ENCODE measurements around the gene CDYL. TPM values are rescaled to one million over a fixed set of nuclear protein-coding genes. Genes with fewer than 3 reads are reported as not detected.

The CDYL gene
- total and polyA plus RNA-seq, 2 of the 4 experiments (the other 2 are of a cell fraction) = 14.2 to 92.1 TPM

GRCh38 chr6:4853782-4854511, 77.7 kb downstream of the CDYL start:
- no peak overlapping the region for H3K56ac ChIP-seq (ENCODE audit: extremely low read depth, insufficient read depth, low read length)
- intact Hi-C loops (cut with micrococcal nuclease) = no loop called here
- WGBS, 2 experiments (ENCODE audit: extremely low coverage in 2 of 2, insufficient read length in 1 of 2) = 88% methylated on average over 8 of the region's 16 CpGs; no CpG with 5 or more reads in 1 of the 2 experiments
- peak; percentile 51 for DNase-seq
- no peaks in the 10 kb centered on the region for H3K27me3 ChIP-seq (ENCODE audit: control insufficient read depth, insufficient read depth, low read length)
- H2AK5ac ChIP-seq (ENCODE audit: low read depth, low read length) = no peak overlapping the region
- no peak overlapping the region for H3K18ac ChIP-seq (ENCODE audit: low read depth, low read length)
- no peak overlapping the region for H3K4ac ChIP-seq (ENCODE audit: low read depth, low read length)
- dilution Hi-C loops (cut with HindIII; ENCODE audit: low sequenced_read_pairs, unreplicated experiment) = no loop called here
- no peak overlapping the region for H4K5ac ChIP-seq (ENCODE audit: low read depth, low read length)
- 0 out of 2 replicates have a peak, but pooled peaks cover 2% of the 10 kb centered on the region for H3K36me3 ChIP-seq (ENCODE audit: control insufficient read depth, insufficient read depth, low read length)
- peaks cover 52 to 77% of the 10 kb centered on the region in 2 experiments for H3K79me1 ChIP-seq (ENCODE audit: low read depth in 1 of 2, low read length in 2 of 2)
- H3K23ac ChIP-seq (ENCODE audit: low read depth, low read length) = no peak overlapping the region
- H2BK120ac ChIP-seq (ENCODE audit: low read depth, low read length) = no peak overlapping the region
- no peak overlapping the region for H2BK5ac ChIP-seq (ENCODE audit: low read depth, low read length, poor library complexity, severe bottlenecking)
- ATAC-seq (ENCODE audit: low read depth) = peak; percentile 60
- H3K27ac ChIP-seq (ENCODE audit: insufficient read depth, low read length) = no peak overlapping the region
- no peak overlapping the region for H3K14ac ChIP-seq (replicated peaks; ENCODE audit: low read depth, low read length)
- H3K9me1 ChIP-seq (ENCODE audit: insufficient read depth, low read length) = peaks cover 12% of the 10 kb centered on the region; the same call in 1 of the 2 replicates
- TF ChIP-seq RAD21 (IDR thresholded peaks at IDR 0.05; ENCODE audit: low read length) = no peak
- TF ChIP-seq USF2 (IDR thresholded peaks at IDR 0.05; ENCODE audit: low read depth, low read length) = 0 out of 2 replicates have a peak, but pooled peaks have one; percentile 20
- no peak overlapping the region for H3K9ac ChIP-seq (ENCODE audit: low read depth, low read length)
- no peak overlapping the region for H2AK9ac ChIP-seq (replicated peaks; ENCODE audit: low read depth, low read length, poor library complexity)
- ChIA-PET CTCF (interaction anchor here (0.9 kb wide), 1 partner anchor 207 kb away, joined by 3 read pairs; no protein-coding TSS in a partner anchor), POLR2A (ENCODE audit: unreplicated experiment) (no interaction called here)
- BruUV-seq (replicated peaks) = no TSS peak
- H3K4me3 ChIP-seq (ENCODE audit: insufficient read depth, low read depth, low read length) = no peak overlapping the region
- H2AFZ ChIP-seq (replicated peaks; ENCODE audit: low read length, poor library complexity) = peak overlapping the region; percentile 36
- in situ Hi-C loops (cut with MboI; ENCODE audit: low sequenced_read_pairs) = no loop called here
- H2BK20ac ChIP-seq (ENCODE audit: low read depth, low read length) = no peak overlapping the region
- no peaks in the 10 kb centered on the region; the same call in 1 of the 2 replicates for H3K4me1 ChIP-seq (ENCODE audit: control insufficient read depth, insufficient read depth, low read length)
- H4K20me1 ChIP-seq (ENCODE audit: insufficient read depth, low read length) = peaks cover 83% of the 10 kb centered on the region
- H2BK15ac ChIP-seq (ENCODE audit: low read depth, low read length) = no peak overlapping the region
- H4K91ac ChIP-seq (ENCODE audit: insufficient read depth, low read depth, low read length) = no peak overlapping the region
- H4K8ac ChIP-seq (ENCODE audit: low read depth in 2 of 2, low read length in 2 of 2) = no peak overlapping the region
- H3K4me2 ChIP-seq (ENCODE audit: low read depth, low read length) = no peak overlapping the region
- H3K9me3 ChIP-seq (ENCODE audit: control insufficient read depth, insufficient read depth, low read length) = no peaks in the 10 kb centered on the region

Data from IMR-90 (cell line).